Measurements from ENCODE around the gene TTC13. TPM values are rescaled to one million over a fixed set of nuclear protein-coding genes. Genes with fewer than 3 reads are reported as not detected.

Gene TTC13
- total RNA-seq, 4 donors from 2014 or later, result 17.3 to 106 (median 42.6) TPM

GRCh38 chr1:230857077-230857476, 121.6 kb downstream of the TTC13 start:
- DNase-seq, result no peak
- no peak overlapping the region for H3K27ac ChIP-seq
- no peak overlapping the region for H3K4me3 ChIP-seq
- no peaks in the 10 kb centered on the region for H3K27me3 ChIP-seq
- no peak for TF ChIP-seq POLR2A (IDR thresholded peaks at IDR 0.05)
- TF ChIP-seq CTCF (IDR thresholded peaks at IDR 0.05), result no peak
- no peaks in the 10 kb centered on the region for H3K9me3 ChIP-seq
- H3K4me1 ChIP-seq, result peaks cover 0 to 11% (median 0%) of the 10 kb centered on the region in 4 donors
- H3K36me3 ChIP-seq, result peaks cover 0 to 4% (median 0%) of the 10 kb centered on the region in 3 donors

Small RNAs within 50 kb of the gene (small RNA-seq; reads per million reads assigned to genes)
- 0 reads per million in 2 donors for gene RN7SL837P

Other genes starting within 250 kb of the TTC13 start
- 10 to 100 TPM; 23.7 to 43.1 (median 33.4) TPM for gene CAPN9, start 231.5 kb downstream of the TTC13 start, total RNA-seq
- gene C1orf198, start 110.3 kb downstream of the TTC13 start, total RNA-seq, result 10 to 100 TPM; 10.3 to 14.0 (median 11.4) TPM
- 10 to 100 TPM; 13.2 to 28.9 (median 21.0) TPM for gene ARV1, start 233 bp upstream of the TTC13 start, total RNA-seq
- gene FAM89A, start 61.4 kb upstream of the TTC13 start, total RNA-seq, result 1 to 10 TPM in 2 of 4 donors, under 1 TPM in 1, not detected in 1; 0.94 to 3.0 (median 1.6) TPM
- under 1 TPM in 1 of 4 donors, not detected in 3; 0.13 TPM for gene TRIM67, start 183.2 kb upstream of the TTC13 start, total RNA-seq

Measured in Peyer's patch (tissue), 4 donors.